Measurements from ENCODE around the gene ZNF503. TPM values are rescaled to one million over a fixed set of nuclear protein-coding genes. Genes with fewer than 3 reads are reported as not detected.
A peak's percentile ranks its signal among the peaks of the same experiment; 100 is the strongest.

Gene ZNF503
- polyA plus RNA-seq, 2 of the 4 experiments (the other 2 are of a cell fraction): 0.54 to 12.8 TPM

GRCh38 chr10:75433216-75433615 is 31.7 kb upstream of the ZNF503 start:
- ChIA-PET POLR2A (no interaction called here), CTCF (interaction anchor here (2.1 kb wide), 1 partner anchor 18 kb away, joined by 6 read pairs; no protein-coding TSS in a partner anchor)
- no peak for FAIRE-seq

GRCh38 chr10:75432763-75433162 is 31.2 kb upstream of the ZNF503 start:
- H3K9me3 ChIP-seq: no peaks in the 10 kb centered on the region
- peaks cover 42% of the 10 kb centered on the region for H3K4me1 ChIP-seq
- TF ChIP-seq MAFK (IDR thresholded peaks at IDR 0.05; ENCODE audit: partially characterized antibody) (no peak), ZNF302 (CRISPR knock-in tag; IDR thresholded peaks at IDR 0.05) (no peak), POLR2AphosphoS2 (conservative IDR thresholded peaks at IDR 0.05; ENCODE audit: low read length) (no peak), EHF (CRISPR knock-in tag; IDR thresholded peaks at IDR 0.05) (no peak), HOXA7 (CRISPR knock-in tag; IDR thresholded peaks at IDR 0.05) (no peak), JUNB (IDR thresholded peaks at IDR 0.05) (no peak), KDM1A (IDR thresholded peaks at IDR 0.05; ENCODE audit: low read depth) (no peak), RFX5 (IDR thresholded peaks at IDR 0.05) (no peak), SREBF2 (IDR thresholded peaks at IDR 0.05) (no peak), SMC3 (IDR thresholded peaks at IDR 0.05) (no peak), CHD2 (IDR thresholded peaks at IDR 0.05; ENCODE audit: low read length, partially characterized antibody) (no peak), FOXS1 (CRISPR knock-in tag; IDR thresholded peaks at IDR 0.05) (no peak), EHMT2 (IDR thresholded peaks at IDR 0.05; ENCODE audit: low read depth) (no peak), REST (IDR thresholded peaks at IDR 0.05) (no peak)
- no peak overlapping the region for H3K4me3 ChIP-seq
- ChIA-PET CTCF (interaction anchor here (0.6 to 2.1 kb wide), 4 partner anchors 14 to 237 kb away, joined by 3 to 6 read pairs (median 3); no protein-coding TSS in a partner anchor), POLR2A (no interaction called here)
- no peak for FAIRE-seq
- ATAC-seq: no peak
- peak overlapping the region in 1 of 2 experiments; percentile 95; a peak in 3 of 6 replicates for H3K27ac ChIP-seq
- no peak for DNase-seq (ENCODE audit: low read depth in 1 of 2, low spot score in 1 of 2)
- no peak overlapping the region; the same call in 2 of the 3 replicates for H3K4me2 ChIP-seq
- WGBS (ENCODE audit: missing lambda C conversion rate): 86% methylated on average over 5 of the region's 5 CpGs

More at GRCh38 chr10:75433216-75433615, 31.7 kb upstream of the ZNF503 start:
- Histone ChIP-seq H3K27ac (peak overlapping the region in 1 of 2 experiments; percentile 95; a peak in 1 of 6 replicates), H3K9me3 (no peaks in the 10 kb centered on the region), H3K4me1 (peaks cover 38% of the 10 kb centered on the region), H3K4me2 (no peak overlapping the region), H3K4me3 (no peak overlapping the region)
- TF ChIP-seq TP53 (CRISPR knock-in tag; IDR thresholded peaks at IDR 0.05) (no peak), HEYL (CRISPR knock-in tag; IDR thresholded peaks at IDR 0.05) (no peak), ELK1 (IDR thresholded peaks at IDR 0.05; ENCODE audit: low read depth, low read length) (no peak)
- DNase-seq (ENCODE audit: low read depth in 1 of 2, low spot score in 1 of 2) (no peak), ATAC-seq (no peak)
- 80% methylated on average over 8 of the region's 8 CpGs for WGBS (ENCODE audit: missing lambda C conversion rate)

- DNase-seq (ENCODE audit: low read depth in 1 of 2, low spot score in 1 of 2): no peak
- ATAC-seq: no peak
- CTCF ChIA-PET: interaction anchor here (0.6 to 1.0 kb wide), 3 partner anchors 14 to 238 kb away, joined by 3 read pairs; no protein-coding TSS in a partner anchor
- Histone ChIP-seq H3K4me2 (peak overlapping the region; percentile 78), H3K4me1 (peaks cover 48% of the 10 kb centered on the region), H3K9me3 (no peaks in the 10 kb centered on the region), H3K4me3 (peak overlapping the region; percentile 64), H3K27ac (peak overlapping the region; percentile 90 to 95)
- FAIRE-seq: no peak
- 88% methylated on average over 5 of the region's 5 CpGs for WGBS (ENCODE audit: missing lambda C conversion rate)
- POLR2A ChIA-PET: interaction anchor here (2.9 kb wide), 1 partner anchor 31 kb away, joined by 34 read pairs; the partner anchor contains the start of gene ZNF503
- no peak for TF ChIP-seq ZFP36 (IDR thresholded peaks at IDR 0.05; ENCODE audit: borderline replicate concordance, partially characterized antibody)
- TF ChIP-seq KDM1A (IDR thresholded peaks at IDR 0.05; ENCODE audit: low read depth): no peak
- TF ChIP-seq PBX3 (IDR thresholded peaks at IDR 0.05): no peak
- TF ChIP-seq RARB (CRISPR knock-in tag; IDR thresholded peaks at IDR 0.05): no peak
- TF ChIP-seq NPAS2 (CRISPR knock-in tag; IDR thresholded peaks at IDR 0.05; ENCODE audit: borderline replicate concordance): no peak
- no peak for TF ChIP-seq MAX (IDR thresholded peaks at IDR 0.05)
- TF ChIP-seq HEYL (CRISPR knock-in tag; IDR thresholded peaks at IDR 0.05): no peak
- TF ChIP-seq ELK1 (IDR thresholded peaks at IDR 0.05; ENCODE audit: low read depth, low read length): no peak
- no peak for TF ChIP-seq HMGXB4 (CRISPR knock-in tag; IDR thresholded peaks at IDR 0.05; ENCODE audit: borderline replicate concordance)
- TF ChIP-seq HDAC2 (IDR thresholded peaks at IDR 0.05): no peak
- TF ChIP-seq SREBF2 (IDR thresholded peaks at IDR 0.05): no peak
- no peak for TF ChIP-seq PHF8 (IDR thresholded peaks at IDR 0.05; ENCODE audit: borderline replicate concordance, low read depth)
Observed at GRCh38 chr10:75432176-75432575, 30.6 kb upstream of the ZNF503 start.

Data from A549 (cell line).